Thymus (tissue), 11 donors: ENCODE results near the gene PCSK7. TPM values are rescaled to one million over a fixed set of nuclear protein-coding genes. Genes with fewer than 3 reads are reported as not detected.

Experiments used
- DNase-seq, 9 donors: peaks; one replicate each; pipeline ENCODE4 v3.0.0-alpha.2; 2013; ENCODE audit warnings: low spot score in 9 of 9, low read depth in 6 of 9, missing footprints in 1 of 9
- H3K27ac ChIP-seq, 2 donors: one replicate each; pipeline ENCODE4 v1.5.1; 2013; ENCODE audit warnings: control low read depth in 1 of 2, low read depth in 1 of 2, low read length in 1 of 2, mild to moderate bottlenecking in 1 of 2, moderate library complexity in 1 of 2
- H3K27me3 ChIP-seq, 2 donors: one replicate each; pipeline ENCODE4 v1.5.1; 2013; ENCODE audit warnings: low read length in 1 of 2; ENCODE audit not compliant: control insufficient read depth in 2 of 2, insufficient read depth in 1 of 2
- H3K36me3 ChIP-seq, 2 donors: one replicate each; pipeline ENCODE4 v1.5.1; 2013; ENCODE audit warnings: low read length in 1 of 2, mild to moderate bottlenecking in 1 of 2, moderate library complexity in 1 of 2; ENCODE audit not compliant: control insufficient read depth in 2 of 2, insufficient read depth in 2 of 2
- H3K4me1 ChIP-seq, 2 donors: one replicate each; pipeline ENCODE4 v1.5.1; 2013; ENCODE audit warnings: low read length in 2 of 2; ENCODE audit not compliant: control insufficient read depth in 2 of 2, insufficient read depth in 2 of 2
- H3K4me3 ChIP-seq, 2 donors: one replicate each; pipeline ENCODE4 v1.5.1; 2013; ENCODE audit warnings: low read length in 2 of 2, control low read depth in 1 of 2, mild to moderate bottlenecking in 1 of 2
- H3K9me3 ChIP-seq, 2 donors: one replicate each; pipeline ENCODE4 v1.5.1; 2013; ENCODE audit warnings: low read length in 1 of 2, mild to moderate bottlenecking in 1 of 2; ENCODE audit not compliant: control insufficient read depth in 2 of 2, insufficient read depth in 1 of 2
- WGBS: extraction: QIAGEN DNeasy Blood & Tissue Kit; methylation state at CpG from one replicate; pipeline ENCODE4 v1.1.7; 2013; 5-methylcytosine and 5-hydroxymethylcytosine counted together
- polyA plus RNA-seq: library from polyadenylated mRNA; stranded (reverse); fragments of 200-250 nt; gene quantifications from one replicate; pipeline ENCODE4 v1.2.3, GENCODE V29; 2013
- total RNA-seq: library from RNA; stranded (reverse); fragments of 120-200 nt; gene quantifications from one replicate; pipeline ENCODE4 v1.2.4, GENCODE V29; 2013
- donor health status: healthy.

The PCSK7 gene
- total and polyA plus RNA-seq, 2 donors = 25.4 to 57.8 TPM

DNA sequence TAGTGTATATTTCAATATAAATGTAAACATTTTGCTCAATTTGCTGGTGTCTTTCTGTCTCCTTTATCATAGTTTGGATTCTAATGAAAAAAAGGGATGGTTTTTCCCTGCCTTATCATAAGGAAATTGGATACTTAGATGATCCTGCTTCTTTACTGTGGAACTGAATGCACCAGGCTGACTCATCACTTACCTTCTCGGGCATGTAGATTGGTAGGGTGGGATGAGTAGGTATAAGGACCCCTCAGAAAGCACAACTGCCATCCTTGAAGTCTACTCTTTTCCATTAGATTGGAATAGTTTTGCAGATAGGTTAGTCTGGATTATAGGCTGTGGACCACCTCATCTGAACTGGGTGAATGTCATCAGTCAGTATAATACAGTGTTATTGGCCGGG lies 60.9 kb downstream of the PCSK7 start:
- whole genome bisulfite sequencing = 97% methylated on average over 2 of the region's 2 CpGs
- peaks cover 0 to 2% of the 10 kb centered on the region in 2 donors for H3K4me1 ChIP-seq

DNA sequence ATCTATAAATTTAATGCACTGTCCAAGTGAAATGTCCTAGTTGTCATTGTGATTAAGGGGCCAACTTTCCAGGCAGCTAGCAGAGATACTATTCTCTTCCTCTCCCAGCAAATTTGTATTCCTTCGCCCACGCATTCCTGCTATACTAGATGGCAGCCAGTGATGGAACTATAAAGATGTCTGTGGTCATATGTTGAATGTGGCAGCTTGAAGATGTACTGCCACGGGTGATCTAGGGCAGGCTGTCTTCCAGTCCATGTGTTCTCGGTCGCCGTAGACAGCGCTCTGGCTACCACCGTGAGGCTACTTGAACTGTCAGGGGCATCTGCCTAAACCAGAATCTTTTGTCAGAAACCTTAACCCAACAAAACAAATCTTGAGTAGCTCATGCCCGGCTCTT lies 61.7 kb downstream of the PCSK7 start:
- H3K36me3 ChIP-seq = peaks cover 23 to 44% of the 10 kb centered on the region in 2 donors
- H3K9me3 ChIP-seq = no peaks in the 10 kb centered on the region
- peaks cover 0 to 2% of the 10 kb centered on the region in 2 donors for H3K4me1 ChIP-seq
- no peak for DNase-seq
- no peak overlapping the region for H3K4me3 ChIP-seq
- 97% methylated on average over 9 of the region's 9 CpGs for WGBS
- no peaks in the 10 kb centered on the region for H3K27me3 ChIP-seq
- H3K27ac ChIP-seq = no peak overlapping the region

More for the DNA sequence above, 60.9 kb downstream of the PCSK7 start:
- H3K4me3 ChIP-seq = no peak overlapping the region
- H3K9me3 ChIP-seq = no peaks in the 10 kb centered on the region
- no peak overlapping the region for H3K27ac ChIP-seq
- H3K36me3 ChIP-seq = peaks cover 21 to 39% of the 10 kb centered on the region in 2 donors
- H3K27me3 ChIP-seq = no peaks in the 10 kb centered on the region
- no peak for DNase-seq

DNA sequence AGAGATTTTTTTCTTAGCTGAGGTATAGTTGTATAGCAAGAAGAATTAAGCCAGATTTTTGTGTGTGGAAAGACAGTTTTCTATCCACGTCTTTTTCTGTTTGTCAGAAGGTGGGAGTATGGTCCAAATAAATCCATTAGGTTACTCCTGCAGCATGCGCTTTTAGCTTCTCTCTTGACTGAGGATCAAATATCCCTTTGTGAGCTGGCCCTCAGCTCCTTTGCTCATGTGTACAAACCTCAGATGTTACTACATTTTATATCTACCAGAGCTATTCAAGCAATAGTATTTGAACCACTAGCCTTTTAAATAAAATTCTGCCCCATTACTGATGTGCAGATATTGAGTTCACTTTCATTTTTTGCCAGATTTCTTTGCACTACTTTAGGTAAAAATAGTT lies 62.1 kb downstream of the PCSK7 start:
- no peak for DNase-seq
- Histone ChIP-seq H3K4me1 (peaks cover 0 to 2% of the 10 kb centered on the region in 2 donors), H3K9me3 (no peaks in the 10 kb centered on the region), H3K36me3 (peaks cover 23 to 46% of the 10 kb centered on the region in 2 donors), H3K4me3 (no peak overlapping the region), H3K27me3 (no peaks in the 10 kb centered on the region), H3K27ac (no peak overlapping the region)
- 97% methylated on average over 2 of the region's 2 CpGs for WGBS

DNA sequence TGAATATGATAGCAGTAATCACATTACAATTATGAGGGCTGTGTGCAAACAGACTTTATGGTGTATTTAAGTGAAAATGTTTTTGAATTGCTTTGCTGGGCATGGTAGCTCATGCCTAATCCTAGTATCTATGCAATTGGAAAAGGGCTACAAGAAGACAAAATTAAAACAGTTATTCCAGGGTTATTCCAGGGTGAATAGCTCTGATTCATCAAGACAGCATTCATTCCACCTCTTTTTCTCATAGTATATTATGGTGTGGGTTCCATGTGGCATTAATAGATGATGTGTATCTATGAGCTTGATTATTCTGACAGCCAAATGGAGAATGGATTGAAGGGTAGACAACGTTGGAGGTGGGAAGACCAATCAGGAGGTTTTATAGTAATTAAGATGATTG lies 65.4 kb downstream of the PCSK7 start:
- Histone ChIP-seq H3K4me3 (no peak overlapping the region), H3K4me1 (no peaks in the 10 kb centered on the region), H3K27me3 (no peaks in the 10 kb centered on the region), H3K27ac (no peak overlapping the region), H3K9me3 (no peaks in the 10 kb centered on the region), H3K36me3 (peaks cover 45 to 69% of the 10 kb centered on the region in 2 donors)
- WGBS = 97% methylated on average over 1 of the region's 1 CpG
- DNase-seq = no peak

DNA sequence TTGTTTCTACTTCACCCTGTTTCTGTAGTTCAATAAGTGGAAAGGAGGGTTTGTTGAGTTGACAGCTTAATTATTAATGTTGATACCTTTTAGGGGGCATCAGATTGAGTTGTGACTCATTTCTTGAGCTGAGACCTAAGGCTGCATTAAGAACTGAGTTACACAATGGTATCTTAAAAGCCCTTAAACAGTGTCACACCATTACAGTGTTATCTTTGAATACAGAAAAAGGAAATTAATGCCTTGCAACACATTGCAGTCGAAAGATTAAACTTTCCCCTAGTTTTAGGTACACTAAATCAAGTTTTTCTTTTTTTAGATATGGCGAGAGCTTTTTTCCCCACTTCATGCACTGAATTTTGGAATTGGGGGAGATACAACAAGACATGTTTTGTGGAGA lies 71.0 kb downstream of the PCSK7 start:
- H3K27me3 ChIP-seq = no peaks in the 10 kb centered on the region
- peaks cover 41 to 64% of the 10 kb centered on the region in 2 donors for H3K36me3 ChIP-seq
- no peak overlapping the region for H3K4me3 ChIP-seq
- H3K27ac ChIP-seq = no peak overlapping the region
- no peaks in the 10 kb centered on the region for H3K9me3 ChIP-seq
- 97% methylated on average over 2 of the region's 2 CpGs for WGBS
- DNase-seq = no peak
- no peaks in the 10 kb centered on the region for H3K4me1 ChIP-seq

DNA sequence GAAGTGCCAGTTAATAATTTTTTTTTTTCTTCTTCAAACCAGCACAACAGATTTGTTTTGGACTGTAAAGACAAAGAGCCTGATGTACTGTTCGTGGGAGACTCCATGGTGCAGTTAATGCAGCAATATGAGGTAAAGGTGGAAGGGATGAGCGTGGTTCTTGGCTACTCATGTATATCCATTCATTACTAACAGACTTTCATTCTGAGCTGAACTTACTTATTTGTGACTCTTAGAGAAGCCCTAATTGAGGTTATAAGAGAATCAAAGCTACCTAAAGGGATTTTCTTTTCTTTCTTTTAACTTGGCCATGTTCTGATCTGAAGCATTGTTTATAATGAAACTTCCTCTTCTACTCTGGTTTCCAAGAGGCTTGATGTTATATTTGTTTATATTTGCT lies 72.0 kb downstream of the PCSK7 start:
- WGBS = 98% methylated on average over 2 of the region's 2 CpGs
- Histone ChIP-seq H3K27ac (no peak overlapping the region), H3K4me1 (no peaks in the 10 kb centered on the region), H3K9me3 (no peaks in the 10 kb centered on the region), H3K36me3 (peaks cover 43 to 65% of the 10 kb centered on the region in 2 donors), H3K4me3 (no peak overlapping the region), H3K27me3 (no peaks in the 10 kb centered on the region)
- DNase-seq = no peak

DNA sequence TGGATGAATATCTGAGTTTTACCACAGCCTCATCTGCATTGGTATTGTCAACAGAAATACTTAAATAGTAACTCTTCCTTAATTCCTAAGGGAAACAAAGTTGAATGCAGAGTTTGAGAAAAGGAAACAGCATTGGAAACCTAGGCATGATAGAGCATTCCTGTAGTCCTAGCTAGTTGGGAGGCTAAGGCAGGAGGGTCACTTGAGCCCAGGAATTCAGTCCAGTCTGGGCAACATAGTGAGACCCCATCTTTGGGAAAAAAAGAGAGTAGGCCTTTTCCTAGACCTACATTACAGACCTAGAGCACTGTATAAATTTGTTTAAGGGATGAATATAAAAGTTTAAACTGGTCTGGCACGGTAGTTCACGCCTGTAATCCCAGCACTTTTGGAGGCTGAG lies 74.4 kb downstream of the PCSK7 start:
- WGBS = 99% methylated on average over 2 of the region's 2 CpGs
- Histone ChIP-seq H3K4me3 (no peak overlapping the region), H3K27me3 (no peaks in the 10 kb centered on the region), H3K36me3 (peaks cover 35 to 57% of the 10 kb centered on the region in 2 donors), H3K9me3 (no peaks in the 10 kb centered on the region), H3K4me1 (no peaks in the 10 kb centered on the region), H3K27ac (no peak overlapping the region)
- DNase-seq = no peak

DNA sequence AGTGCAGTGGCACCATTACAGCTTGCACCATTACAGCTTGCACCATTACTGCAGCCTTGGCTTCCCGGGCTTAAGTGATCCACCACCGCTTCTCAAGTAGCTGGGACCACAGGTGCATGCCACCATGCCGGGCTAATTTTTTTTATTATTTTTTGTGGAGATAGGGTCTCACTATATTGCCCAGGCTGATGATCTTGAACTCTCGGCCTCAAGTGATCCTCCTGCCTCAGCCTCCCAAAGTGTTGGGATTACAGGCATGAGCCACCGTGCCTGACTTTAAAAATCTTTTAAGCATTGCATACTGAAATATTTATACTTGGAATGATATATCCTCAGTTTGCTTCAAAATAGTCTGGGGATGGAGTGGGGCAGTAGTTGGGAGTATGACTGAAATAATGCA lies 77.4 kb downstream of the PCSK7 start:
- no peak for DNase-seq
- no peak overlapping the region for H3K4me3 ChIP-seq
- 97% methylated on average over 5 of the region's 5 CpGs for WGBS
- no peaks in the 10 kb centered on the region for H3K27me3 ChIP-seq
- no peaks in the 10 kb centered on the region for H3K9me3 ChIP-seq
- H3K27ac ChIP-seq = no peak overlapping the region
- H3K36me3 ChIP-seq = peaks cover 20 to 39% of the 10 kb centered on the region in 2 donors
- H3K4me1 ChIP-seq = peaks cover 0 to 2% of the 10 kb centered on the region in 2 donors
